NCI-H345 treated with DMSO at 0.1 percent for 48 hours (cell line): Measurements from ENCODE around the gene SLC26A11.
A peak's percentile ranks its signal among the peaks of the same experiment; 100 is the strongest.
"Not testable (repeated sequence)": the region's sequence is repeated elsewhere in the genome, so short reads cannot be mapped to it uniquely, and the experiment has no call there.

Experiments
- DNase-seq: peaks from one replicate; lab custom pipeline; 2025; ENCODE audit not compliant: unreplicated experiment; lab: John Stamatoyannopoulos, UW

The SLC26A11 gene

DNA sequence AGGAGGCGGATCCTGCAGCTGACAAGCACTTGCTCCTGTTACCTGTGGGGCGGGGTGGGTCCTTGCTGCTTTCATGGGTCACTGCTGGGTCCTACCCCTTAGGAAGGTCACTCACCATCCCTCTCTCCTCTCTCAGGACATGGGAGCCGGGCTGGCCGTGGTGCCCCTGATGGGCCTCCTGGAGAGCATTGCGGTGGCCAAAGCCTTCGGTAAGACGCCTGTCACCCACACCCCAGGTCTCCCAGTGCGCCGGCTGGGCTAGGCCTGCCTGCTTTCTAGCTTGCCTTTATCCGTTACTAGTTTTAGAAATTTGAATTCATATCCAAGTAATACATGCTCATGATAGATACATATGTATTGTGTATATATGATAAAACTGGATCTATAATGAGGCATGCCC is 17.2 kb downstream of the SLC26A11 start:
- no peak for DNase-seq

DNA sequence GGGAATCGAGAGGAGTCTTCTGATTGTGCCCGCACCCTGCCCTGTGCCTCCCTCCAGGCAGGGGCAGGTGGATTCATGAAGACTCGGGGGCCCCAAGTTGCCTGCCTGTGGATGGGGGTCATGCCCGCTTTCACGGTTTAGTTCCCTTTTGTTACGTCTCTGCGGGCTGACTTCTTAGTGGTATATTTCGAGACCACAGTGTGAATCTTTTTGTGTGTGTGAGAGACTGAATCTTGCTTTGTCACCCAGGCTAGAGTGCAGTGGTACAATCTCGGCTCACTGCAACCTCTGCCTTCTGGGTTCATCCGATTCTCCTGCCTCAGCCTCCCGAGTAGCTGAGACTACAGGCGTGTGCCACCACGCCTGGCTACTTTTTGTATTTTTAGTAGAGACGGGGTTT is 22.3 kb downstream of the SLC26A11 start:
- no peak for DNase-seq

DNA sequence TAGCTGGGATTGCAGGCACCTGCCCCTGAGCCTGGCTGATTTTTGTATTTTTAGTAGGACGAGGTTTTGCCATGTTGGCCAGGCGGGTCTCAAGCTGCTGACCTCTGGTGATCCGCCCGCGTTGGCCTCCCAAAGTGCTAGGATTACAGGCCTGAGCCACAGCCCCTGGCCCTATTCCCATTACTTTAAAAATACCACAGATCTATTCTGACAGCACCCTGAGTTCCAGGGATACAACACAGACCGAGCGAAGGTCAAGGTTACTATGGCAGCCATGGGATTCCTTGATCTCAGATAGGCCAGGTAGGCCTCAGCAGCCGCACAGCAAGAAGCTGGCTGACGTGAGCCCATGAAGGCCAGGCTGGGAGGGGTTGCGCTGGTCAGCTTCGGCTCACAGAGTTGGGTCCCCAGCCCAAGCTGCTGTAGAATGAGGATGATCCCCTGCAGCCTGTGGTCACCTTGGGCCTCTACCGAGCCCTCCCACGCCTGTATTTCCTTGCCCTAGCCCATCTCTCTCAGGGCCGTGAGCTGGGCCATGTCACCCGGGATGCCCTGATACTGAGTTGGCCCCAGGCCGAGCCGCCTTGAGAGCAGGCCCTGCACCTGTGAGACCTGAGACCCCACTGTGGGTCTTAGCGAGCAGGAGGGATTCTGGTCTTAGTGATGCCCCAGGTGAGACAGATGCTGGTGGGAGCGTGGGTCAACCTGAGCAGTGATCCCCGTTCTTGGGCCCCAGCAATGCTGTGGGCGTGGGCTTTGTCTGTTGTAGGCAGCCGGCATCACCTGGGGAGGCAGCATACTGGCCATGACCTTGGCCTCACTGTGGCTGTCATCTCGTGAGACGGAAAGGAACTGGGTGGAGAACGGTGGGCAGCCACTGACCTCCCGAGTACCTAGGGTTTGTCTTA is 23.6 kb downstream of the SLC26A11 start:
- no peak for DNase-seq

DNA sequence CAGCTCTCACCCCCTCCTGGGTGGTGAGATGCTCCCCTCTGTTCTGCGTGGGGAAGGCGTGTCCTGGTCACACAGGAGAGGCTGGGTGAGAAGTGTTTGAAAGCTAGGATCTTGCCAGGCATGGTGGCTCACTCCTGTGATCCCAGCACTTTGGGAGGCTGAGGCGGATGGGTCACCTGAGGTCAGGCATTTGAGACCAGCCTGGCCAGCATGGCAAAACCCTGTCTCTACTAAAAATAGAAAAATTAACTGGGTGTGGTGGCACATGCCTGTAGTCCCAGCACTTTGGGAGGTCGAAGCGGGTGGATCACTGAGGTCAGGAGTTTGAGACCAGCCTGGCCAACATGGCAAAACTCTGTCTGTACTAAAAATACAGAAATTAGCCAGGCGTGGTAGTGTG is 24.2 kb downstream of the SLC26A11 start:
- DNase-seq = not testable (repeated sequence)

- DNase-seq = no peak
Measured at GRCh38 chr17:80244871-80245509, 24.8 kb downstream of the SLC26A11 start.

GRCh38 chr17:80245566-80246265 is 25.5 kb downstream of the SLC26A11 start:
- DNase-seq = no peak

DNA sequence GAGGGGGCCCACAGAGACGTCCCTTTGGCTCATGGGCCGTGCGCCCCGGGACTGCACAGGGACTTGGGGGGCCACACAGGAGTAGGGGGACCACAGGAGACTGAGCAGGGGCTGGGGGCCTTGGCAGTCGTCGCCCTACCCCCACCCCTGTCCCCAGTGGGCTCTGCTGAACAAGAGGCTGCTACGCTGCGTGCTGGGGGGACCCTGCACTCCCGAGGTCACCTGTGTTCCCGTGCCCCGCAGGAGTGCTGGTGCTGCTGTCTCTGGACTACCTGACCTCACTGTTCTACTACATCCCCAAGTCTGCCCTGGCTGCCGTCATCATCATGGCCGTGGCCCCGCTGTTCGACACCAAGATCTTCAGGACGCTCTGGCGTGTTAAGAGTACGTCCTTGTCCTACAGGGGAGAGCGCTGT is 26.0 kb downstream of the SLC26A11 start:
- DNase-seq = no peak

GRCh38 chr17:80246726-80247125 is 26.5 kb downstream of the SLC26A11 start:
- DNase-seq = no peak

DNA sequence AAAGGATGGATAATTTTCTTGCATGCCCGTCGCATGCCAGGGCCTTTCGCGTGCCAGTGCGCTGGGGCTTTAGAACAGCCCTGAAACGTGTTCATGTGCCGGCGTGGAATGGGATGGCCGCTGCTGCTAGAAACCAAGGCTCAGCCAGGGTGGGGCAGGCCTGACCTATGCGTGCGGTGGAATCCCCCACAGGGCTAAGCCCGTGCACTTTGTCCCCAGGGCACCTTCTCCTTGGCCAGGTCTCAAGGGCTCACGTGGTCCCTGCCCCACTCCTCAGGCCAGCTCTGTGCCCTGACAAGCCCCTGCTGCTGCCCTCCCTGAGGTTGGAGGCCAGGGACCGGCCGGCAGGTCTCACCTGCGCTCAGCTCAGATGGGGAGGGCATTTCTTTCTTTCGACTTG is 27.3 kb downstream of the SLC26A11 start:
- DNase-seq = no peak

- no peak for DNase-seq
Measured at GRCh38 chr17:80248001-80248893, 28.0 kb downstream of the SLC26A11 start.

DNA sequence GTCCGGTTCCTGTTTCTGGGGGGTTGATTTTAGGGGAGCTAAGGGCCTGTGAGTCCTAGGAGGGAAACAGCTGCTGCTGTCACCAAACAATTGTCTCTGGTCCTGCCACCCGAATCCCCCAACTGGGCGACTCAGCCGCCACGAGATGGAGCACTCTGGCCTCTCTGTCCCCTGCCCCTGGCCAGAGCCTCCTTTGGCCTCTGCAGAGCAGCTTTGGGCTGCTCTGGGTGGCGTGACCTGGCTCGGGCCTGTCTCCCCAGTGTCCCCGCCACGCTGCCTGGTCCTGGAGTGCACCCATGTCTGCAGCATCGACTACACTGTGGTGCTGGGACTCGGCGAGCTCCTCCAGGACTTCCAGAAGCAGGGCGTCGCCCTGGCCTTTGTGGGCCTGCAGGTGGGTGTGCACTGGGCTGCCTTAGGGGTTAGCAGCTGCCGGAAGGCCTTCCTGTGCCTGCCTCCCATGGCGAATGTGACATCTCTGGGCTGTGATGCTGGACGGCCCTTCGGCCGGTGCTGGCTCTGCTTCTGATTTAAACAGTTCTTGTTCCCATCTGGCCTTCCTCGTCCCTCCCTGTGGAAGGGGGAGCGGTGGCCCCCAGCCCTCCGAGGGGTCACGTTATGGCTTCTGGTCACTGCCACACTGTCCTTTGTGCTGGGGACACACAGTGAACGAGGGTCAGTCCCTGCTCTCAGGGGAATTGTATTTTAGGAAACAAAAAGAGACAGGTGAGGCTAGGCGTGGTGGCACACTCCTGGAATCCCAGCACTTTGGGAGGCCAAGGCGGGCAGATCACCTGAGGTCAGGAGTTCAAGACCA is 28.9 kb downstream of the SLC26A11 start:
- DNase-seq = no peak

GRCh38 chr17:80251966-80252365 is 31.7 kb downstream of the SLC26A11 start:
- DNase-seq = no peak

GRCh38 chr17:80252871-80253270 is 32.6 kb downstream of the SLC26A11 start:
- peak; percentile 39 for DNase-seq

DNA sequence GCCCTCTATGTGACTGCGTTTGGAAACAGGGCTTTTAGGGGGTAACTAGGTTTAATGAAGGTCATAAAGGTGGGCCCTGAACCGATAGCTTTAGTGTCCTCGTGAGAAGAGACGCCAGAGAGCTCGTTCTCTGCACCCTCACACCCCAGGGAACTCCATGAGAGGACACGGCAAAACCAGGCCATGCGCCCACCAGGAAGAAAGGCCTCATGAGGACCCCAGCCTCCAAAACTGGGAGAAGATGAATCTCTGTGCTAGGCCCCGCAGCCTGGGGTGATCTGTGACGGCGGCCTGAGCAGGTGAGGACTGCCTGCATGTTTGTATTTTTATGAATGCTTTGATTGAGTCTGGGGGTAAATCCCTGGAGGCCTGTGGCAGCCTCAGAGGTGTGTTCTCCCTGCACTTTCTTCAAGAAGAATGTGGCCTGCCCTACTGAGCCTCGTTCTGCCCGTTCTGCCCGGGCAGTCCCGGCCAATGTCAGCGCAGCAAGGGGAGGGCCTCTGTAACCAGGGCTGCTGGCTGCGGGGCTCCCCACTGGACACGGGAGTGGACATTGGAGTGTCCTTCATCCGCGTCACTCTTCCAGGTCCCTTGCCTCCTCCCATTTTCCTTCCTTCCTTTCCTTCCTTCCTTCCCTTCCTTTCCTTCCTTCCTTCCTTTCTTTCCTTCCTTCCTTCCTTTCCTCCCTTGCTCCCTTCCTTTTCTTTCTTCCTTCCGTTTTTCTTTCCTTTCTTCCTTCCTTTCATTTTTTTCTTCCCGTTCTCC is 33.6 kb downstream of the SLC26A11 start:
- DNase-seq = no peak

GRCh38 chr17:80254396-80255251 is 34.4 kb downstream of the SLC26A11 start:
- no peak for DNase-seq

DNA sequence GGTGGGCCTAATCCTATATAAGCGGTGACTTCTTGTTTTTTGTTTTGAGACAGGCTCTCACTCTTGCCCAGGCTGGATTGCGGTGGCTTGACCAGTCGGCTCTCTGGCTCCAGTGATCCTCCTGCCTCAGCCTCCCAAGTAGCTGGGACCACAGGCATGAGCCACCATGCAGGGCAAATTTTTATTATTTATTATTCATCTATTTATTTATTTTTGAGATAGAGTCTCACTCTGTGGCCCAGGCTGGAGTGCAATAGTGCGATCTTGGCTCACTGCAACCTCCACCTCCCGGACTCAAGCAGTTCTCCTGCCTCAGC is 35.8 kb downstream of the SLC26A11 start:
- DNase-seq = no peak

DNA sequence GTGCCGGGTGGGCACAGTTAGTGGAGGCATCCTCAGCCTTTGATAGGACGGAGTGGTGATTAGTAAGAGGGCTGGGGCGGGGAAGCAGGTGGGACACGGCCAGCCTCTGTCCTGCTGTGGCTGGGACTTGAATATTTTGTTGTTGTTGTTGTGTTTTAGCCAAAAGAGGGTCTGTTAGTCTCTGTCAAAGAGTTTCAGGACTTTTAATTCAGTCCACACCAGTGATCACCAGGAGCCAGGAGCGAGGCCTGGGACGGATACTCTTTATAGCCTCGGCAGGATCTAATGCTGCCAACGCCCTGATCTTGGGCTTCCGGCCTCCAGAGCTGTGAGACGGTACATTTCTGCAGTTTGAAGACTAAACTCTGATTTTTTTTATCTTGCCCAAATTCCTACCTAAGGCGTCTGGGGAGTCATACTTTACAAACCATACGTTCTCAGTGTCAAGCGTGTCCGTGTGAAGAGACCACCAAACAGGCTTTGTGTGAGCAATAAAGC is 37.5 kb downstream of the SLC26A11 start:
- no peak for DNase-seq

DNA sequence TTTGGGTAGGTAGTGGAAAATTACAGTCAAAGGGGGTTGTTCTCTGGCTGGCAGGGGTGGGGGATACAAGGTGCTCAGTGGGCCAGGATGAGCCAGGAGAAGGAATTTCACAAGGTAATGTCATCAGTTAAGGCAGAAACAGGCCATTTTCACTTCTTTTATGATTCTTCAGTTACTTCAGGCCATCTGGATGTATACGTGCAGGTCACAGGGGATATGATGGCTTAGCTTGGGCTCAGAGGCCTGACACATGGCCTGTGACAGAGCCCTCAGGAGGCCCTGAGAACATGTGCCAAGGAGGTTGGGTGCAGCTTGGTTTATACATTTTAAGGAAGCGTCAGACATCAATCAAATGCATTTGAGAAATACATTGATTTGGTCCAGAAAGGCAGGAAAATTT is 38.1 kb downstream of the SLC26A11 start:
- DNase-seq = not testable (repeated sequence)
